ENCODE results near the gene MAD2L1BP.
"Not testable (repeated sequence)": the region's sequence is repeated elsewhere in the genome, so short reads cannot be mapped to it uniquely, and the experiment has no call there.

MAD2L1BP gene

DNA sequence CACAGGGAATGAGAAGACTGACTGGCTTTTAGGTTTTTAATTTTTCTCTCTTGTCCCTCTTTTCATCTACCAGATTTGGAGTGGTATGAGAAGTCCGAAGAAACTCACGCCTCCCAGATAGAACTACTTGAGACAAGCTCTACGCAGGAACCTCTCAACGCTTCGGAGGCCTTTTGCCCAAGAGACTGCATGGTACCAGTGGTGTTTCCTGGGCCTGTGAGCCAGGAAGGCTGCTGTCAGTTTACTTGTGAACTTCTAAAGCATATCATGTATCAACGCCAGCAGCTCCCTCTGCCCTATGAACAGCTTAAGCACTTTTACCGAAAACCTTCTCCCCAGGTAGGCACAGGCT, 644 bp downstream of the MAD2L1BP start:
- Histone ChIP-seq H3K4me1 (ENCODE audit: control insufficient read depth in 5 of 5, insufficient read depth in 5 of 5, low read length in 5 of 5) (peaks cover 4 to 33% (median 26%) of the 10 kb centered on the region in 5 donors), H3K9me3 (ENCODE audit: control insufficient read depth in 5 of 5, low read length in 5 of 5) (no peaks in the 10 kb centered on the region), H3K27ac (ENCODE audit: low read depth, low read length) (peak overlapping the region; percentile 85), H3K36me3 (ENCODE audit: control insufficient read depth in 5 of 5, insufficient read depth in 5 of 5, low read length in 5 of 5) (peaks cover 9 to 23% (median 17%) of the 10 kb centered on the region in 5 donors), H3K9ac (ENCODE audit: low read length in 5 of 5) (peak overlapping the region; percentile 91 to 98 (median 92)), H3K4me3 (ENCODE audit: low read depth in 1 of 5, low read length in 5 of 5) (peak overlapping the region; percentile 89 to 99 (median 98)), H3K27me3 (ENCODE audit: control insufficient read depth in 5 of 5, insufficient read depth in 4 of 5, low read length in 5 of 5) (no peaks in the 10 kb centered on the region)

DNA sequence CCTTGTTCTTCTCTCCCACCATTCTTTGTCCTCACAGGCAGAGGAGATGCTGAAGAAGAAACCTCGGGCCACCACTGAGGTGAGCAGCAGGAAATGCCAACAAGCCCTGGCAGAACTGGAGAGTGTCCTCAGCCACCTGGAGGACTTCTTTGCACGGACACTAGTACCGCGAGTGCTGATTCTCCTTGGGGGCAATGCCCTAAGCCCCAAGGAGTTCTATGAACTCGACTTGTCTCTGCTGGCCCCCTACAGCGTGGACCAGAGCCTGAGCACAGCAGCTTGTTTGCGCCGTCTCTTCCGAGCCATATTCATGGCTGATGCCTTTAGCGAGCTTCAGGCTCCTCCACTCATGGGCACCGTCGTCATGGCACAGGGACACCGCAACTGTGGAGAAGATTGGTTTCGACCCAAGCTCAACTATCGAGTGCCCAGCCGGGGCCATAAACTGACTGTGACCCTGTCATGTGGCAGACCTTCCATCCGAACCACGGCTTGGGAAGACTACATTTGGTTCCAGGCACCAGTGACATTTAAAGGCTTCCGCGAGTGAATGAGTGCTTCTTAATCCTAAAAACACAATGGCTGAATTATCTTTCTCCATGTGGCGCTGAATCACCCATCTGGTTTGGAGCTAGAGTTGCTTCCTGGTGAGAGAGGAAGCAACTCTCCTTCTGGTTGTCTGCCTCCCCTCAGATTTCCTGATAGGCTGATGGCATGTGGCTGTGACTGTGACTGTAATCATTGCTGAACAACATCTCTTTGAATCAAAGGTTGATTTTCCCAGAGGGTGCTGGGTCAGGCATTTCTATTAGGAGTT, 4.6 kb downstream of the MAD2L1BP start:
- Histone ChIP-seq H3K4me3 (ENCODE audit: low read depth in 1 of 5, low read length in 5 of 5) (no peak overlapping the region), H3K9ac (ENCODE audit: low read length in 5 of 5) (no peak overlapping the region), H3K27ac (ENCODE audit: low read depth, low read length) (no peak overlapping the region), H3K36me3 (ENCODE audit: control insufficient read depth in 5 of 5, insufficient read depth in 5 of 5, low read length in 5 of 5) (peaks cover 11 to 34% (median 22%) of the 10 kb centered on the region in 5 donors), H3K9me3 (ENCODE audit: control insufficient read depth in 5 of 5, low read length in 5 of 5) (no peaks in the 10 kb centered on the region), H3K27me3 (ENCODE audit: control insufficient read depth in 5 of 5, insufficient read depth in 4 of 5, low read length in 5 of 5) (no peaks in the 10 kb centered on the region), H3K4me1 (ENCODE audit: control insufficient read depth in 5 of 5, insufficient read depth in 5 of 5, low read length in 5 of 5) (peaks cover 4 to 38% (median 31%) of the 10 kb centered on the region in 5 donors)

DNA sequence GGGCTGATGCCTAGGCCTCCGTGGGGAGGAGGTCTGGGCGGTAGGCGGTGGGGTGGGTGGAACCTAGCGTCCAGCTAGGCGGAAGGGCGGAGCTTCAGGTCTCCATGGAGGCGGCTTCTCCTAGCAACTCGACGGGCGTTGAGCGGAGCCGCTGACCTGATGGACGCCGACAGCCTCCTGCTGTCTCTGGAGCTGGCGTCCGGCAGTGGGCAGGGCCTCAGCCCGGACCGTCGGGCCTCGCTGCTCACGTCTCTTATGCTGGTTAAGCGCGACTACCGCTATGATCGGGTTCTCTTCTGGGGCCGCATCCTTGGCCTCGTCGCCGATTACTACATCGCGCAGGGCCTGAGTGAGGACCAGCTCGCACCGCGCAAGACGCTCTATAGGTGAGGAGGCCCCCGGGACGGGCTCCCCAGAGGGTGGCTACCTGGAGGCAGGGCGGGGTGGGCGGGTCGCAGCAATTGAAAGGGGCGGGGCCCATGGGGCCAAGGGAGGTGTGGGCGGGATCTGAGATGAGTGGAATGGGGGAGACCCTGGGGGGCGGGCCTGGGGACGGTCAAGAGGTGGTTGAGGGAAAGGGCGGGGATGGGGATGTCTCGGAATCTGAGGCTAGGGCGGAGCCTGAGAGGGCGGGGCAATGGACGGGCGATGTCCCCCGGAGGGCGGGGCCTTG, 9.4 kb downstream of the MAD2L1BP start, which contains the start of gene RSPH9:
Gene RSPH9, plus strand, starts transcription at position 97 of the 673 bp plus-strand sequence. Its CDS starts 63 bp downstream, at position 160.
- Histone ChIP-seq H3K9ac (ENCODE audit: low read length in 5 of 5) (peak within 1 kb of the TSS in 1 of 5 donors; percentile 37), H3K4me3 (ENCODE audit: low read depth in 1 of 5, low read length in 5 of 5) (peak within 1 kb of the TSS in 4 of 5 donors; percentile 56 to 68 (median 62)), H3K9me3 (ENCODE audit: control insufficient read depth in 5 of 5, low read length in 5 of 5) (no peaks in the 10 kb centered on the region), H3K27ac (ENCODE audit: low read depth, low read length) (no peak within 1 kb of the TSS), H3K27me3 (ENCODE audit: control insufficient read depth in 5 of 5, insufficient read depth in 4 of 5, low read length in 5 of 5) (no peaks in the 10 kb centered on the region), H3K4me1 (ENCODE audit: control insufficient read depth in 5 of 5, insufficient read depth in 5 of 5, low read length in 5 of 5) (peaks cover 2 to 12% (median 9%) of the 10 kb centered on the region in 5 donors), H3K36me3 (ENCODE audit: control insufficient read depth in 5 of 5, insufficient read depth in 5 of 5, low read length in 5 of 5) (peaks cover 6 to 23% (median 11%) of the 10 kb centered on the region in 5 donors)

DNA sequence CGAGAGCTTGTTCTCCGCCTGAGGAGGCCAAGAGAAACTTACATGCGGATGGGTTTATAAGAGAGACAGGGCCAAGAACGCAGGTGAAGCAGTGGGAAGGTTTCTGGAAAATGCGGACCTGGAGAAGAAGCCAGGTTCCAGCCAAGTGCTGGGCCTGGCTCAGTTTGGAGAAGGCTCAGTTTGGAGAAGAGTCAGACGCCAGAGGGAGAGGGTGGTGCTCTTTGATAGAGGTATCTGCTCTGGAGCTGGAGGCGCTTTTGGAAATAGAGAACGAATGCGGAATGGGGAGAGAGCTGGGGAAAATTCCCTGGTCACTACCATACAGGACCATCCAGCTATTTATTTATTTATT, 9.9 kb downstream of the MAD2L1BP start:
- H3K27ac ChIP-seq (ENCODE audit: low read depth, low read length): no peak overlapping the region
- peak overlapping the region in 1 of 5 donors; percentile 37 for H3K9ac ChIP-seq (ENCODE audit: low read length in 5 of 5)
- H3K4me3 ChIP-seq (ENCODE audit: low read depth in 1 of 5, low read length in 5 of 5): peak overlapping the region in 4 of 5 donors; percentile 32 to 68 (median 51)
- H3K9me3 ChIP-seq (ENCODE audit: control insufficient read depth in 5 of 5, low read length in 5 of 5): no peaks in the 10 kb centered on the region
- peaks cover 2 to 12% (median 9%) of the 10 kb centered on the region in 5 donors for H3K4me1 ChIP-seq (ENCODE audit: control insufficient read depth in 5 of 5, insufficient read depth in 5 of 5, low read length in 5 of 5)
- H3K36me3 ChIP-seq (ENCODE audit: control insufficient read depth in 5 of 5, insufficient read depth in 5 of 5, low read length in 5 of 5): peaks cover under 1 to 18% (median 6%) of the 10 kb centered on the region in 5 donors
- H3K27me3 ChIP-seq (ENCODE audit: control insufficient read depth in 5 of 5, insufficient read depth in 4 of 5, low read length in 5 of 5): no peaks in the 10 kb centered on the region

DNA sequence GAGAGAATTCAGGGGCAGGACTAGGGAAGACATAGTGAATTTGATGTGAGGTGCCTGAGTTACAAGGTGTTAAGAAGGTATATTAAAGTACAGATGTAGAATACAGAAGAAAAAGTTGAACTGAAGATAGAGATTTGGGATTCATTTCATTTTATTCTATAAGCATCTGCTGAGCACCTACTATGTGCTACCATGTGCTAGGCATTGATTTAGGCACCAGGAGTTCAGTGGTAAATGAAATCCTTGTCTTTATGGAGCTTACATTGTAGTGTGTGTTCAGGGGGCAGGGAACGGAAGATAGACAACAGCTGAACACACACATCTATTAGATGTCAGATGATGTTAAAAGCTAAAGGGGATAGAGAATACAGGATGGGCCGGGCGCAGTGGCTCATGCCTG, 12.0 kb downstream of the MAD2L1BP start:
- H3K27ac ChIP-seq (ENCODE audit: low read depth, low read length): no peak overlapping the region
- peaks cover 0 to 2% (median under 1%) of the 10 kb centered on the region in 5 donors for H3K36me3 ChIP-seq (ENCODE audit: control insufficient read depth in 5 of 5, insufficient read depth in 5 of 5, low read length in 5 of 5)
- peaks cover 2 to 12% (median 9%) of the 10 kb centered on the region in 5 donors for H3K4me1 ChIP-seq (ENCODE audit: control insufficient read depth in 5 of 5, insufficient read depth in 5 of 5, low read length in 5 of 5)
- no peak overlapping the region for H3K9ac ChIP-seq (ENCODE audit: low read length in 5 of 5)
- no peak overlapping the region for H3K4me3 ChIP-seq (ENCODE audit: low read depth in 1 of 5, low read length in 5 of 5)
- H3K9me3 ChIP-seq (ENCODE audit: control insufficient read depth in 5 of 5, low read length in 5 of 5): no peaks in the 10 kb centered on the region
- no peaks in the 10 kb centered on the region for H3K27me3 ChIP-seq (ENCODE audit: control insufficient read depth in 5 of 5, insufficient read depth in 4 of 5, low read length in 5 of 5)

DNA sequence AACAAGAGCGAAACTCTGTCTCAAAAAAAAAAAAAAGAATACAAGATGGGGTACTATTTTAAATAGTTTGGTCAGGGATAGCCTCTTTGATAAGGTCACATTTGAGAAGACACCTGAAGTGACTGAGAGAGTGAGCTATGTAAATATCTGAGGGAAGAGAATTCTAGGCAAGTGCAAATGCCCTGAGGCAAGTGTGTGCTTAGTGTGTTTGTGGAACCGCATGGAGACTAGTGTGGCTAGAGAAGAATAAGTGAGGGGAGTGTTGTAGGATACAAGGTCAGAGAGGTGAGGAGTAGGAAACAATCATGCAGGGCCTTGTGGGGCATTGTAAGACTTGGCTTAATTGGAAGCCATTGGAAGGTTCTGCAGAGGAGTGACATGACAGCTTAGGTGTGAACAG, 12.6 kb downstream of the MAD2L1BP start:
- H3K4me3 ChIP-seq (ENCODE audit: low read depth in 1 of 5, low read length in 5 of 5): no peak overlapping the region
- H3K36me3 ChIP-seq (ENCODE audit: control insufficient read depth in 5 of 5, insufficient read depth in 5 of 5, low read length in 5 of 5): no peaks in the 10 kb centered on the region
- H3K27ac ChIP-seq (ENCODE audit: low read depth, low read length): no peak overlapping the region
- no peak overlapping the region for H3K9ac ChIP-seq (ENCODE audit: low read length in 5 of 5)
- peaks cover 2 to 12% (median 9%) of the 10 kb centered on the region in 5 donors for H3K4me1 ChIP-seq (ENCODE audit: control insufficient read depth in 5 of 5, insufficient read depth in 5 of 5, low read length in 5 of 5)
- H3K9me3 ChIP-seq (ENCODE audit: control insufficient read depth in 5 of 5, low read length in 5 of 5): no peaks in the 10 kb centered on the region
- H3K27me3 ChIP-seq (ENCODE audit: control insufficient read depth in 5 of 5, insufficient read depth in 4 of 5, low read length in 5 of 5): no peaks in the 10 kb centered on the region

DNA sequence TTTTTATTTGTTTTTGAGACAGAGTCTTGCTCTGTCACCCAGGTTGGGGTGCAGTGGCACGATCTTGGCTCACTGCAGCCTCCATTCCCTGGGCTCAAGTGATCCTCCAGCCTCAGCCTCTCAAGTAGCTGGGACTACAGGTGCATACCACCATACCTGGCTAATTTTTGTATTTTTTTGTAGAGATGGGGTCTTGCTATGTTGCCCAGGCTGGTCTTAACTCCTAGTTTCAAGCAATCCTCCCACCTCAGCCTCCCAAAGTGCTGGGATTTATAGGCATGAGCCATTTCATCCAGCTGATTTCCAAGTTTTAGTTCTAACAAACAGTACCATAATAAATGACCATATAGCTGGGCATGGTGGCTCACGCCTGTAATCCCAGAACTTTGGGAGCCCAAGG, 17.2 kb downstream of the MAD2L1BP start:
- H3K9ac ChIP-seq (ENCODE audit: low read length in 5 of 5); H3K27ac ChIP-seq (ENCODE audit: low read depth, low read length); H3K4me3 ChIP-seq (ENCODE audit: low read depth in 1 of 5, low read length in 5 of 5); H3K27me3 ChIP-seq (ENCODE audit: control insufficient read depth in 5 of 5, insufficient read depth in 4 of 5, low read length in 5 of 5); H3K36me3 ChIP-seq (ENCODE audit: control insufficient read depth in 5 of 5, insufficient read depth in 5 of 5, low read length in 5 of 5); H3K9me3 ChIP-seq (ENCODE audit: control insufficient read depth in 5 of 5, low read length in 5 of 5); H3K4me1 ChIP-seq (ENCODE audit: control insufficient read depth in 5 of 5, insufficient read depth in 5 of 5, low read length in 5 of 5): not testable (repeated sequence)

DNA sequence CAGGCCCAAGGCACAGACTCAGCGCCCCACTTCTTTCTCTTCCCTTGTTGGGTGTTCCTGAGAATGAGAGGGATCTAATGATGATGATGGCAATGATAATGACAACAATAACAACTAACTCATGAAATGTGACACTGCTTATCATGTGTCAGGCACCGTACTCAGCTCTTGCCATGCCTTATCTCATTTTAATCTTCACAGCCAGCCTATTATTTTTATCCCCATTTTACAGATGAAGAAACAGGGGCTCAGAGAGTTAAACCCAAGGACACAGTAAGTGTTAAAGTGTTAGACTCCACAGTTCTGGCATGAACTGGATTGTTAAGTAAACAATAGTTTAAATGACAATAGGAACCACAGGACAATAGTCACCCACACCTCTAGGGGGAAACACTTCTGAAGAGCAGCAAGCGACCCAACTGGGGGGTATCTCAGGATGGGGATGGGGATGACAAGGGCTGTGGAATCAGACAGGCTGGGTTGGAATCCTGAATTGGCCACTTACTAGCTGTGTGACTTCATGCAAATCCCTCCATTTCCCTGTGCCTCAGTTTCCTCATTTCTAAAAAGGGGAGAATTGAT, 21.7 kb downstream of the MAD2L1BP start:
- Histone ChIP-seq H3K4me3 (ENCODE audit: low read depth in 1 of 5, low read length in 5 of 5) (no peak overlapping the region), H3K9ac (ENCODE audit: low read length in 5 of 5) (no peak overlapping the region), H3K27ac (ENCODE audit: low read depth, low read length) (no peak overlapping the region), H3K27me3 (ENCODE audit: control insufficient read depth in 5 of 5, insufficient read depth in 4 of 5, low read length in 5 of 5) (no peaks in the 10 kb centered on the region), H3K9me3 (ENCODE audit: control insufficient read depth in 5 of 5, low read length in 5 of 5) (peaks cover 0 to 4% (median 0%) of the 10 kb centered on the region in 5 donors), H3K36me3 (ENCODE audit: control insufficient read depth in 5 of 5, insufficient read depth in 5 of 5, low read length in 5 of 5) (no peaks in the 10 kb centered on the region), H3K4me1 (ENCODE audit: control insufficient read depth in 5 of 5, insufficient read depth in 5 of 5, low read length in 5 of 5) (no peaks in the 10 kb centered on the region)

DNA sequence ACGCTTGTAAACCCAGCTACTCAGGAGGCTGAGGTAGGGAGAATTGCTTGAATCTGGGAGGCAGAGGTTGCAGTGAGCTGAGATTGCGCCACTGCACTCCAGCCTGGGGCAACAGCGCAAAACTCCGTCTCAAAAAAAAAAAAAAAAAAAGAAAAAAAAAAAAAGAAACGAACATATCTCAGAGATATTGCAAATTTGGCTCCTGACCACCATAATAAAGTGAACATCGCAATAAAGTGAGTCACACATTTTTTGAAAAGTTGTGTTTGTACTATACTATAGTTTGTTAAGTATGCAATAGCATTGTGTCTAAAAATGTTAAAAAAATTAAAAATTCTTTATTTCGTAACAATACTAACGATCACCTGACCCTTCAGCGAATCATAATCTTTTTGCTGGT, 22.5 kb downstream of the MAD2L1BP start:
- H3K27ac ChIP-seq (ENCODE audit: low read depth, low read length): no peak overlapping the region
- H3K27me3 ChIP-seq (ENCODE audit: control insufficient read depth in 5 of 5, insufficient read depth in 4 of 5, low read length in 5 of 5): no peaks in the 10 kb centered on the region
- H3K4me3 ChIP-seq (ENCODE audit: low read depth in 1 of 5, low read length in 5 of 5): no peak overlapping the region
- H3K9me3 ChIP-seq (ENCODE audit: control insufficient read depth in 5 of 5, low read length in 5 of 5): peaks cover 0 to 4% (median 0%) of the 10 kb centered on the region in 5 donors
- H3K9ac ChIP-seq (ENCODE audit: low read length in 5 of 5): no peak overlapping the region
- H3K36me3 ChIP-seq (ENCODE audit: control insufficient read depth in 5 of 5, insufficient read depth in 5 of 5, low read length in 5 of 5): no peaks in the 10 kb centered on the region
- no peaks in the 10 kb centered on the region for H3K4me1 ChIP-seq (ENCODE audit: control insufficient read depth in 5 of 5, insufficient read depth in 5 of 5, low read length in 5 of 5)

DNA sequence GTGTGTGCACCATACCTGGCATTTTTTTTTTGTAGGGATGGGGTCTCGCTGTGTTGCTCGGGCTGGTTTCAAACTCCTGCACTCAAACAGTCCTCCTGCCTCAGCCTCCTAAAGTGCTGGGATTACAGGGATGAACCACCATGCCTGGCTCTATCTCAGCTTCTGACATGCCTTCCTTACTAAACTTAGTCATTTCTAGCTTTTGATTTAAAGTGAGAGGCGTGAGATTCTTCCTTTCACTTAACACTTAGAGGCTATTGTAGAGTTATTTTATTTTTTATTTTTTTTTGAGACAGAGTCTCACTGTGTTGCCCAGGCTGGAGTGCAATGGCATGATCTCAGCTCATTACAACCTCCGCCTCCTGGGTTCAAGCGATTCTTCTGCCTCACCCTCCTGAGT, 27.3 kb downstream of the MAD2L1BP start:
- peaks cover 0 to 13% (median 9%) of the 10 kb centered on the region in 5 donors for H3K27me3 ChIP-seq (ENCODE audit: control insufficient read depth in 5 of 5, insufficient read depth in 4 of 5, low read length in 5 of 5)
- not testable (repeated sequence) for H3K4me1 ChIP-seq (ENCODE audit: control insufficient read depth in 5 of 5, insufficient read depth in 5 of 5, low read length in 5 of 5); H3K36me3 ChIP-seq (ENCODE audit: control insufficient read depth in 5 of 5, insufficient read depth in 5 of 5, low read length in 5 of 5); H3K9ac ChIP-seq (ENCODE audit: low read length in 5 of 5); H3K27ac ChIP-seq (ENCODE audit: low read depth, low read length); H3K9me3 ChIP-seq (ENCODE audit: control insufficient read depth in 5 of 5, low read length in 5 of 5); H3K4me3 ChIP-seq (ENCODE audit: low read depth in 1 of 5, low read length in 5 of 5)

Measured in subcutaneous abdominal adipose tissue (tissue), 5 donors.